Measurements from ENCODE around the gene CCL21.
"Not testable (repeated sequence)": the region's sequence is repeated elsewhere in the genome, so short reads cannot be mapped to it uniquely, and the experiment has no call there.

DNA sequence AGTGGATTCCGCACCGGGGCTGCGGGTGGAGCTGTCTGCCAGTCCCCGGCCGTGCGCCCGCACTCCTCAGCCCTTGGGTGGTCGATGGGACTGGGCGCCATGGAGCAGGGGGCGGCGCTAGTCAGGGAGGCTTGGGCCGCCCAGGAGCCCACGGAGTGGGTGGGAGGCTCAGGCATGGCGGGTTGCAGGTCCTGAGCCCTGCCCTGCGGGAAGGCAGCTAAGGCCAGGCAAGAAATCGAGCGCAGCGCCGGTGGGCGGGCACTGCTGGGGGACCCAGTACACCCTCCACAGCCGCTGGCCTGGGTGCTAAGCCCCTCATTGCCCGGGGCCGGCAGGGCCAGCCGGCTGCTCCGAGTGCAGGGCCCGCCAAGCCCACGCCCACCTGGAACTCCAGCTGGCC lies 30.2 kb upstream of the CCL21 start:
- TF ChIP-seq POLR2AphosphoS5 (IDR thresholded peaks at IDR 0.05; ENCODE audit: insufficient read depth in 1 of 2, low read depth in 1 of 2); POLR2A (IDR thresholded peaks at IDR 0.05): not testable (repeated sequence)
- TF ChIP-seq, protein P1, sequence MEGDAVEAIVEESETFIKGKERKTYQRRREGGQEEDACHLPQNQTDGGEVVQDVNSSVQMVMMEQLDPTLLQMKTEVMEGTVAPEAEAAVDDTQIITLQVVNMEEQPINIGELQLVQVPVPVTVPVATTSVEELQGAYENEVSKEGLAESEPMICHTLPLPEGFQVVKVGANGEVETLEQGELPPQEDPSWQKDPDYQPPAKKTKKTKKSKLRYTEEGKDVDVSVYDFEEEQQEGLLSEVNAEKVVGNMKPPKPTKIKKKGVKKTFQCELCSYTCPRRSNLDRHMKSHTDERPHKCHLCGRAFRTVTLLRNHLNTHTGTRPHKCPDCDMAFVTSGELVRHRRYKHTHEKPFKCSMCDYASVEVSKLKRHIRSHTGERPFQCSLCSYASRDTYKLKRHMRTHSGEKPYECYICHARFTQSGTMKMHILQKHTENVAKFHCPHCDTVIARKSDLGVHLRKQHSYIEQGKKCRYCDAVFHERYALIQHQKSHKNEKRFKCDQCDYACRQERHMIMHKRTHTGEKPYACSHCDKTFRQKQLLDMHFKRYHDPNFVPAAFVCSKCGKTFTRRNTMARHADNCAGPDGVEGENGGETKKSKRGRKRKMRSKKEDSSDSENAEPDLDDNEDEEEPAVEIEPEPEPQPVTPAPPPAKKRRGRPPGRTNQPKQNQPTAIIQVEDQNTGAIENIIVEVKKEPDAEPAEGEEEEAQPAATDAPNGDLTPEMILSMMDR (IDR thresholded peaks at IDR 0.05) = not testable (repeated sequence)

All from vagina (tissue), 2 donors.